Posterior vena cava (tissue), 2 donors: ENCODE measurements around the gene YWHAH. TPM values are rescaled to one million over a fixed set of nuclear protein-coding genes. Genes with fewer than 3 reads are reported as not detected.
A peak's percentile ranks its signal among the peaks of the same experiment; 100 is the strongest.

Experiments used
- DNase-seq: peaks from one replicate; pipeline ENCODE4 v3.0.0-alpha.2; 2020; ENCODE audit warnings: low spot score
- intact Hi-C, 2 donors: fragments of 100-400 bp; cut with DNase I; formaldehyde crosslinking; loops; one replicate each; pipeline versions ENCODE4 v1.14.1 to v1.14.2; 2022 to 2023
- total RNA-seq, 2 donors: library from RNA; stranded (reverse); fragmentation: NEBNext Ultra II Directional; extraction: Animal tissue kit (Norgen Biotek cat#: 25700); gene quantifications; one replicate each; pipeline ENCODE4 v1.2.1, GENCODE V29; 2021
- donor health status: DM: yes; HTN: yes; CAD: no.
- donor health status: DM: yes; HTN: yes; CAD: no.

YWHAH gene
- total RNA-seq, 2 donors from 2014 or later: 425 to 833 TPM

GRCh38 chr22:31920306-31920705 is 24.0 kb upstream of the YWHAH start:
- intact Hi-C loops: loop anchor here in 1 of 2 donors (1.0 kb wide), 1 partner anchor 19 kb away; no protein-coding TSS in a partner anchor
- no peak for DNase-seq

GRCh38 chr22:31921106-31921505 is 23.2 kb upstream of the YWHAH start:
- intact Hi-C loops: no loop called here
- DNase-seq: no peak

- intact Hi-C loops: no loop called here
These were observed 21.8 kb upstream of the YWHAH start for GRCh38 chr22:31922534-31922933.

GRCh38 chr22:31923136-31923535 is 21.2 kb upstream of the YWHAH start:
- intact Hi-C loops: no loop called here
- DNase-seq: no peak

More at GRCh38 chr22:31922534-31922933, 21.8 kb upstream of the YWHAH start:
- no peak for DNase-seq

GRCh38 chr22:31923747-31924146 is 20.6 kb upstream of the YWHAH start:
- intact Hi-C loops: no loop called here
- DNase-seq: no peak

- intact Hi-C loops: no loop called here
- DNase-seq: no peak
These were observed 19.3 kb upstream of the YWHAH start for GRCh38 chr22:31925056-31925455.

- no peak for DNase-seq
- intact Hi-C loops: no loop called here
These were observed 18.3 kb upstream of the YWHAH start for GRCh38 chr22:31926024-31926423.

GRCh38 chr22:31926969-31927368 is 17.4 kb upstream of the YWHAH start:
- DNase-seq: no peak
- intact Hi-C loops: no loop called here

GRCh38 chr22:31927562-31927961 is 16.8 kb upstream of the YWHAH start:
- DNase-seq: no peak
- intact Hi-C loops: no loop called here

GRCh38 chr22:31929167-31929930 is 15.0 kb upstream of the YWHAH start:
- intact Hi-C loops: no loop called here
- DNase-seq: no peak

- peak; percentile 42 for DNase-seq
- intact Hi-C loops: no loop called here
These were observed 11.5 kb upstream of the YWHAH start for GRCh38 chr22:31932863-31933262.

- DNase-seq: peak; percentile 6
- intact Hi-C loops: no loop called here
These were observed 10.9 kb upstream of the YWHAH start for GRCh38 chr22:31933406-31933805.

GRCh38 chr22:31933816-31934482 is 10.4 kb upstream of the YWHAH start:
- intact Hi-C loops: no loop called here
- peak; percentile 49 for DNase-seq

GRCh38 chr22:31935961-31936635 is 8.2 kb upstream of the YWHAH start:
- DNase-seq: peak; percentile 32
- intact Hi-C loops: no loop called here

GRCh38 chr22:31937341-31937740 is 7.0 kb upstream of the YWHAH start:
- intact Hi-C loops: no loop called here
- peak; percentile 29 for DNase-seq

GRCh38 chr22:31938296-31938695 is 6.0 kb upstream of the YWHAH start:
- DNase-seq: peak; percentile 24
- intact Hi-C loops: no loop called here

- intact Hi-C loops: no loop called here
- DNase-seq: peak; percentile 35
These were observed 3.8 kb upstream of the YWHAH start for GRCh38 chr22:31940506-31940905.

- DNase-seq: peak; percentile 44
- intact Hi-C loops: no loop called here
These were observed 2.2 kb upstream of the YWHAH start for GRCh38 chr22:31942091-31942490.

GRCh38 chr22:31943206-31943977 is 943 bp upstream of the YWHAH start:
- intact Hi-C loops: no loop called here
- peak; percentile 76 for DNase-seq
